ENCODE measurements around the gene IFNL1.
"Not testable (repeated sequence)": the region's sequence is repeated elsewhere in the genome, so short reads cannot be mapped to it uniquely, and the experiment has no call there.

Gene IFNL1

GRCh38 chr19:39336483-39336882 lies 40.3 kb downstream of the IFNL1 start:
- H2BK15ac ChIP-seq (ENCODE audit: low read length) = no peak overlapping the region
- H2AFZ ChIP-seq (ENCODE audit: low read length) = no peak overlapping the region
- H3K4ac ChIP-seq (ENCODE audit: low read length) = no peak overlapping the region
- H3K18ac ChIP-seq (ENCODE audit: low read length) = no peak overlapping the region
- H4K8ac ChIP-seq (ENCODE audit: low read depth, low read length) = no peak overlapping the region
- no peak overlapping the region for H4K91ac ChIP-seq (ENCODE audit: low read depth, low read length, poor library complexity)
- H3K4me2 ChIP-seq (ENCODE audit: insufficient read depth, low read length, poor library complexity, severe bottlenecking) = no peak overlapping the region
- H3K14ac ChIP-seq (ENCODE audit: low read length) = no peak overlapping the region
- peaks cover 5 to 7% of the 10 kb centered on the region in 2 donors for H3K4me1 ChIP-seq (ENCODE audit: control insufficient read depth in 2 of 2, insufficient read depth in 1 of 2, low read depth in 1 of 2, low read length in 2 of 2)
- no peak overlapping the region for H2BK12ac ChIP-seq (ENCODE audit: low read length)
- H3K79me1 ChIP-seq (ENCODE audit: low read depth, low read length) = peaks cover 2% of the 10 kb centered on the region
- no peak overlapping the region for H2BK120ac ChIP-seq (ENCODE audit: low read depth, low read length)
- no peak overlapping the region for H3K27ac ChIP-seq (replicated peaks; ENCODE audit: low read length)
- no peak overlapping the region for H2AK5ac ChIP-seq (ENCODE audit: low read depth, low read length)
- no peak for DNase-seq (ENCODE audit: low spot score)
- no peaks in the 10 kb centered on the region for H3K27me3 ChIP-seq (ENCODE audit: control insufficient read depth in 3 of 3, insufficient read depth in 3 of 3, low read depth in 1 of 3, low read length in 3 of 3)
- H3K36me3 ChIP-seq (replicated peaks in 1 of 2; ENCODE audit: control insufficient read depth in 2 of 2, insufficient read depth in 2 of 2, low read length in 2 of 2) = no peaks in the 10 kb centered on the region
- no peak overlapping the region for H2BK5ac ChIP-seq (ENCODE audit: low read length)
- no CpG with 5 or more reads among the region's 3 CpGs for WGBS, 2 donors (ENCODE audit: extremely low coverage in 2 of 2, insufficient read length in 2 of 2, insufficient replicate concordance in 1 of 2)
- no peak overlapping the region for H3K23ac ChIP-seq (ENCODE audit: low read depth, low read length, poor library complexity)
- H3K9ac ChIP-seq (ENCODE audit: low read depth, low read length, poor library complexity) = no peak overlapping the region
- H3K4me3 ChIP-seq (ENCODE audit: low read length in 2 of 2) = no peak overlapping the region
- no peaks in the 10 kb centered on the region for H3K9me3 ChIP-seq (replicated peaks in 1 of 2; ENCODE audit: control insufficient read depth in 2 of 2, insufficient read depth in 1 of 2, low read depth in 1 of 2, low read length in 2 of 2)

- Histone ChIP-seq H2BK5ac (ENCODE audit: low read length) (no peak overlapping the region), H3K14ac (ENCODE audit: low read length) (no peak overlapping the region), H3K9me3 (replicated peaks in 1 of 2; ENCODE audit: control insufficient read depth in 2 of 2, insufficient read depth in 1 of 2, low read depth in 1 of 2, low read length in 2 of 2) (no peaks in the 10 kb centered on the region), H3K4ac (ENCODE audit: low read length) (no peak overlapping the region), H3K4me2 (ENCODE audit: insufficient read depth, low read length, poor library complexity, severe bottlenecking) (no peak overlapping the region), H3K27me3 (ENCODE audit: control insufficient read depth in 3 of 3, insufficient read depth in 3 of 3, low read depth in 1 of 3, low read length in 3 of 3) (no peaks in the 10 kb centered on the region), H3K27ac (replicated peaks; ENCODE audit: low read length) (no peak overlapping the region), H3K4me1 (ENCODE audit: control insufficient read depth in 2 of 2, insufficient read depth in 1 of 2, low read depth in 1 of 2, low read length in 2 of 2) (peaks cover 8 to 18% of the 10 kb centered on the region in 2 donors), H3K4me3 (ENCODE audit: low read length in 2 of 2) (no peak overlapping the region), H2AFZ (ENCODE audit: low read length) (no peak overlapping the region), H2BK15ac (ENCODE audit: low read length) (no peak overlapping the region), H3K79me1 (ENCODE audit: low read depth, low read length) (peaks cover 2% of the 10 kb centered on the region), H4K91ac (ENCODE audit: low read depth, low read length, poor library complexity) (no peak overlapping the region), H3K18ac (ENCODE audit: low read length) (no peak overlapping the region), H3K9ac (ENCODE audit: low read depth, low read length, poor library complexity) (no peak overlapping the region), H2BK120ac (ENCODE audit: low read depth, low read length) (no peak overlapping the region), H2BK12ac (ENCODE audit: low read length) (no peak overlapping the region), H4K8ac (ENCODE audit: low read depth, low read length) (no peak overlapping the region), H2AK5ac (ENCODE audit: low read depth, low read length) (no peak overlapping the region), H3K23ac (ENCODE audit: low read depth, low read length, poor library complexity) (no peak overlapping the region), H3K36me3 (replicated peaks in 1 of 2; ENCODE audit: control insufficient read depth in 2 of 2, insufficient read depth in 2 of 2, low read length in 2 of 2) (peaks cover 0 to 8% of the 10 kb centered on the region in 2 donors)
- no peak for DNase-seq (ENCODE audit: low spot score)
- WGBS, 2 donors (ENCODE audit: extremely low coverage in 2 of 2, insufficient read length in 2 of 2, insufficient replicate concordance in 1 of 2) = no CpG with 5 or more reads among the region's 1 CpG
Observed at GRCh38 chr19:39339674-39340073, 43.5 kb downstream of the IFNL1 start.

DNA sequence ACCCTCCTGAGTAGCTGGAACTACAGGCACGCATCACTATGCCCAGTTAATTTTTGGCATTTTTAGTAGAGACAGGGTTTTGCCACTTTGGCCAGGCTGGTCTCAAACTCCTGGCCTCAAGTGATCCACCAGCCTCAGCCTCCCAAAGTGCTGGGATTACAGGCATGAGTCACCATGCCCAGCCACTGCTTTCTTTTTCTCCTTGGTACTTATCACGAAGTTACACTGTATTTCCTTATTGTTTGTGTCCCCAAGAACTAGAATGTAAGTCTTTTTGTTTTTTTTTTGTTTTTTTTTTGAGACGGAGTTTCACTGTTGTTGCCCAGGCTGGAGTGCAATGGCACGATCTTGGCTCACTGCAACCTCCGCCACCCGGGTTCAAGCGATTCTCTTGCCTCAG lies 43.9 kb downstream of the IFNL1 start:
- not testable (repeated sequence) for H3K4me2 ChIP-seq (ENCODE audit: insufficient read depth, low read length, poor library complexity, severe bottlenecking)
- no CpG with 5 or more reads among the region's 7 CpGs for WGBS, 2 donors (ENCODE audit: extremely low coverage in 2 of 2, insufficient read length in 2 of 2, insufficient replicate concordance in 1 of 2)

DNA sequence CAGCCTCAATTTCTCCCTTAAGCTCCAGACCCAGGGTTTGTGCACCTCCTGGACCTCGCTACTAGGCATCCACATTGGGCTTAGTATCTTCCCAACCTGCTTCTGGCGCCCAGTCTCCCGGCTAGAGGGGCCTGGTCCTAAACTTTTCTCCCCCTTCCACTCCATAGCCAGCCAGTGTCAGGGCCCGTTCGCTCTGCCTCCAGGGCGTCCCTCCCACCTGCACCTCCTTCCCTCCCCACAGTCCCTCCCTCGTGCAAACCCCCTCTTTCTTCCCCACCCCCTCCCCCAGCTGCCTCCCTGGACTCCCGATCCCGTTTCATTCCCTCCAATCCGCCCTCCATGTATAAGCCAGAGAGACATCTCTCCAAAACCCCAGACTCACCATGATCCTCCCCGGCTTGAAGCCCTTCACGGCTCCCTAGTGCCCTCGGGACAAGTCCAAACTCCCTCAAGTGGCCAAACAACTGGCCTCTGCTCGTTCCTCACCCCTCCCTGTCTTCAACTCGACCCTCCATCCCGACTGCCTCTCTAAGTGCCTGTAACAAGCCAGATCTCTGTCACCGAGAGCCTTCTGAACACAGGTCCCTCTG lies 45.0 kb downstream of the IFNL1 start:
- Histone ChIP-seq H3K4me2 (ENCODE audit: insufficient read depth, low read length, poor library complexity, severe bottlenecking) (peak overlapping the region; percentile 69), H2AFZ (ENCODE audit: low read length) (peak overlapping the region; percentile 85), H3K36me3 (replicated peaks in 1 of 2; ENCODE audit: control insufficient read depth in 2 of 2, insufficient read depth in 2 of 2, low read length in 2 of 2) (peaks cover 5 to 23% of the 10 kb centered on the region in 2 donors), H3K79me1 (ENCODE audit: low read depth, low read length) (peaks cover 8% of the 10 kb centered on the region), H2BK120ac (ENCODE audit: low read depth, low read length) (no peak overlapping the region), H3K23ac (ENCODE audit: low read depth, low read length, poor library complexity) (peak overlapping the region; percentile 38), H3K4me3 (ENCODE audit: low read length in 2 of 2) (peak overlapping the region; percentile 52 to 91), H2AK5ac (ENCODE audit: low read depth, low read length) (no peak overlapping the region), H3K27ac (replicated peaks; ENCODE audit: low read length) (peak overlapping the region; percentile 25), H3K9ac (ENCODE audit: low read depth, low read length, poor library complexity) (peak overlapping the region; percentile 93), H2BK12ac (ENCODE audit: low read length) (no peak overlapping the region), H3K9me3 (replicated peaks in 1 of 2; ENCODE audit: control insufficient read depth in 2 of 2, insufficient read depth in 1 of 2, low read depth in 1 of 2, low read length in 2 of 2) (no peaks in the 10 kb centered on the region), H2BK15ac (ENCODE audit: low read length) (no peak overlapping the region), H3K18ac (ENCODE audit: low read length) (peak overlapping the region; percentile 95), H3K14ac (ENCODE audit: low read length) (no peak overlapping the region), H2BK5ac (ENCODE audit: low read length) (no peak overlapping the region), H4K8ac (ENCODE audit: low read depth, low read length) (no peak overlapping the region), H3K4me1 (ENCODE audit: control insufficient read depth in 2 of 2, insufficient read depth in 1 of 2, low read depth in 1 of 2, low read length in 2 of 2) (peaks cover 8 to 15% of the 10 kb centered on the region in 2 donors), H4K91ac (ENCODE audit: low read depth, low read length, poor library complexity) (no peak overlapping the region), H3K4ac (ENCODE audit: low read length) (no peak overlapping the region), H3K27me3 (ENCODE audit: control insufficient read depth in 3 of 3, insufficient read depth in 3 of 3, low read depth in 1 of 3, low read length in 3 of 3) (no peaks in the 10 kb centered on the region)
- DNase-seq (ENCODE audit: low spot score) = no peak
- WGBS, 2 donors (ENCODE audit: extremely low coverage in 2 of 2, insufficient read length in 2 of 2, insufficient replicate concordance in 1 of 2) = no CpG with 5 or more reads among the region's 17 CpGs

More for the DNA sequence above, 43.9 kb downstream of the IFNL1 start:
- not testable (repeated sequence) for H2BK120ac ChIP-seq (ENCODE audit: low read depth, low read length); H3K18ac ChIP-seq (ENCODE audit: low read length); H3K23ac ChIP-seq (ENCODE audit: low read depth, low read length, poor library complexity); H3K27me3 ChIP-seq (ENCODE audit: control insufficient read depth in 3 of 3, insufficient read depth in 3 of 3, low read depth in 1 of 3, low read length in 3 of 3); H2BK5ac ChIP-seq (ENCODE audit: low read length); H3K9ac ChIP-seq (ENCODE audit: low read depth, low read length, poor library complexity); H3K14ac ChIP-seq (ENCODE audit: low read length); H2AFZ ChIP-seq (ENCODE audit: low read length); H2BK15ac ChIP-seq (ENCODE audit: low read length); H3K4ac ChIP-seq (ENCODE audit: low read length); DNase-seq (ENCODE audit: low spot score); H4K8ac ChIP-seq (ENCODE audit: low read depth, low read length); H3K27ac ChIP-seq (replicated peaks; ENCODE audit: low read length); H3K4me3 ChIP-seq (ENCODE audit: low read length in 2 of 2); H2AK5ac ChIP-seq (ENCODE audit: low read depth, low read length); H3K79me1 ChIP-seq (ENCODE audit: low read depth, low read length); H2BK12ac ChIP-seq (ENCODE audit: low read length); H3K9me3 ChIP-seq (replicated peaks in 1 of 2; ENCODE audit: control insufficient read depth in 2 of 2, insufficient read depth in 1 of 2, low read depth in 1 of 2, low read length in 2 of 2); H4K91ac ChIP-seq (ENCODE audit: low read depth, low read length, poor library complexity)
- Histone ChIP-seq H3K36me3 (replicated peaks in 1 of 2; ENCODE audit: control insufficient read depth in 2 of 2, insufficient read depth in 2 of 2, low read length in 2 of 2) (peaks cover 0 to 13% of the 10 kb centered on the region in 2 donors), H3K4me1 (ENCODE audit: control insufficient read depth in 2 of 2, insufficient read depth in 1 of 2, low read depth in 1 of 2, low read length in 2 of 2) (peaks cover 8 to 18% of the 10 kb centered on the region in 2 donors)

Data from neuronal stem cell (in vitro differentiated cells).